NCI-H1048 (cell line): ENCODE data around the gene AQP6.

Experiments
- DNase-seq: peaks from one replicate; lab custom pipeline; 2025; lab: John Stamatoyannopoulos, UW

Gene AQP6

GRCh38 chr12:49942921-49943624 lies 29.7 kb upstream of the AQP6 start:
- DNase-seq: no peak

GRCh38 chr12:49943625-49943960 lies 29.2 kb upstream of the AQP6 start:
- no peak for DNase-seq

GRCh38 chr12:49944046-49944445 lies 28.7 kb upstream of the AQP6 start:
- no peak for DNase-seq

GRCh38 chr12:49944718-49945117 lies 28.0 kb upstream of the AQP6 start:
- DNase-seq: no peak

- DNase-seq: peak; percentile 61
Measured at GRCh38 chr12:49945394-49946080, 27.2 kb upstream of the AQP6 start.

GRCh38 chr12:49946086-49946485 lies 26.7 kb upstream of the AQP6 start:
- no peak for DNase-seq

GRCh38 chr12:49946497-49946896 lies 26.2 kb upstream of the AQP6 start:
- DNase-seq: no peak

- DNase-seq: no peak
Measured at GRCh38 chr12:49947593-49948226, 25.0 kb upstream of the AQP6 start.

GRCh38 chr12:49948866-49949845 lies 23.6 kb upstream of the AQP6 start:
- no peak for DNase-seq

- DNase-seq: no peak
Measured at GRCh38 chr12:49949866-49950265, 22.9 kb upstream of the AQP6 start.

- no peak for DNase-seq
Measured at GRCh38 chr12:49950273-49951251, 22.2 kb upstream of the AQP6 start, which contains the start of gene AQP2. Gene AQP2 (plus strand): TSS chr12:49950737. CDS start chr12:49950831, 94 bp downstream.

GRCh38 chr12:49951411-49952240 lies 21.1 kb upstream of the AQP6 start:
- DNase-seq: no peak

- DNase-seq: no peak
Measured at GRCh38 chr12:49952391-49953055, 20.2 kb upstream of the AQP6 start.

- DNase-seq: no peak
Measured at GRCh38 chr12:49953151-49953550, 19.6 kb upstream of the AQP6 start.

GRCh38 chr12:49953961-49954846 lies 18.5 kb upstream of the AQP6 start:
- no peak for DNase-seq

GRCh38 chr12:49954863-49955830 lies 17.6 kb upstream of the AQP6 start:
- DNase-seq: no peak
